Thyroid gland (tissue), 4 donors: ENCODE data around the gene SLC26A4.

Experiments used
- POLR2A ChIP-seq, 2 donors: fragments of 450-650 bp; IDR thresholded peaks; one replicate each; pipeline ENCODE4 v1.6.1; 2017; ENCODE audit warnings: antibody characterized with exemption in 2 of 2, mild to moderate bottlenecking in 2 of 2, moderate library complexity in 1 of 2
- TF ChIP-seq, protein P1 (sequence below), 6 experiments: fragments of 200-600 bp in 3 of 6; fragments of 450-650 bp in 3 of 6; sonication (generic) in 3 of 6; IDR thresholded peaks; one replicate each; pipeline ENCODE4 v1.5.1; 2016 to 2019; ENCODE audit warnings: antibody characterized with exemption in 6 of 6, mild to moderate bottlenecking in 2 of 6, inconsistent platforms in 1 of 6, moderate library complexity in 1 of 6

DNA sequence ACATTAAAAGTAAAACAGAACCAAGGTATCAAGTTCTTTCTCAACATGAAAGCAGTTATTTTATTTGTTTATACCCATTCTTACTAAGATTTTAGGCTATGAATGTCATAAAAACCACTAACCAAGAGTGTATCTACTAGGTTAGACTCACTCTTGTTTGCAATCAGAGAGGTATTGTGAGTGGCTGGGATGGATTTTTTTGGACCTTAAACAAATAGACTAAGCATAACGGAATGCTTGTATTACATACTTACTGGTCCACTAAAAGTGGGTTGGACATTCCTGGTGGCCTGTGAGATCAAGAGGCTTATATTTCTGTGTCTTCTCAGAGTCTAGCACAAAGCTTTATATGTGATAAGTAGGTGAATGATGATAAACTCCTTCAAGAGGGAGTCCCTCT is 50.7 kb downstream of the SLC26A4 start:
- TF ChIP-seq, protein P1, sequence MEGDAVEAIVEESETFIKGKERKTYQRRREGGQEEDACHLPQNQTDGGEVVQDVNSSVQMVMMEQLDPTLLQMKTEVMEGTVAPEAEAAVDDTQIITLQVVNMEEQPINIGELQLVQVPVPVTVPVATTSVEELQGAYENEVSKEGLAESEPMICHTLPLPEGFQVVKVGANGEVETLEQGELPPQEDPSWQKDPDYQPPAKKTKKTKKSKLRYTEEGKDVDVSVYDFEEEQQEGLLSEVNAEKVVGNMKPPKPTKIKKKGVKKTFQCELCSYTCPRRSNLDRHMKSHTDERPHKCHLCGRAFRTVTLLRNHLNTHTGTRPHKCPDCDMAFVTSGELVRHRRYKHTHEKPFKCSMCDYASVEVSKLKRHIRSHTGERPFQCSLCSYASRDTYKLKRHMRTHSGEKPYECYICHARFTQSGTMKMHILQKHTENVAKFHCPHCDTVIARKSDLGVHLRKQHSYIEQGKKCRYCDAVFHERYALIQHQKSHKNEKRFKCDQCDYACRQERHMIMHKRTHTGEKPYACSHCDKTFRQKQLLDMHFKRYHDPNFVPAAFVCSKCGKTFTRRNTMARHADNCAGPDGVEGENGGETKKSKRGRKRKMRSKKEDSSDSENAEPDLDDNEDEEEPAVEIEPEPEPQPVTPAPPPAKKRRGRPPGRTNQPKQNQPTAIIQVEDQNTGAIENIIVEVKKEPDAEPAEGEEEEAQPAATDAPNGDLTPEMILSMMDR (IDR thresholded peaks at IDR 0.05): no peak
- TF ChIP-seq POLR2A (IDR thresholded peaks at IDR 0.05): no peak
